GM12878 (cell line): ENCODE results near the gene RASL11A. TPM values are rescaled to one million over a fixed set of nuclear protein-coding genes. Genes with fewer than 3 reads are reported as not detected.

Experiments used
- CBFB ChIP-seq: IDR thresholded peaks from 2 replicates; pipeline ENCODE4 v1.6.1; 2016; ENCODE audit warnings: antibody characterized with exemption, low read depth
- GATAD2B ChIP-seq: fragments of 450-650 bp; conservative IDR thresholded peaks from 2 replicates; pipeline ENCODE4 v1.6.1; 2017; ENCODE audit warnings: low read depth, mild to moderate bottlenecking, moderate library complexity
- IRF5 ChIP-seq: fragments of 450-650 bp; IDR thresholded peaks from 2 replicates; pipeline ENCODE4 v1.6.1; 2017; ENCODE audit warnings: borderline replicate concordance
- KLF5 ChIP-seq: fragments of 450-650 bp; IDR thresholded peaks from 2 replicates; pipeline ENCODE4 v1.6.1; 2014; ENCODE audit warnings: mild to moderate bottlenecking; ENCODE audit not compliant: partially characterized antibody
- POLR2AphosphoS5 ChIP-seq: IDR thresholded peaks from 2 replicates; pipeline ENCODE4 v1.6.1; 2011; ENCODE audit warnings: mild to moderate bottlenecking, low read length, inconsistent platforms
- SMARCA5 ChIP-seq: fragments of 450-650 bp; IDR thresholded peaks from 2 replicates; pipeline ENCODE4 v1.6.1; 2017; ENCODE audit warnings: mild to moderate bottlenecking
- ZBTB40 ChIP-seq: fragments of 450-650 bp; IDR thresholded peaks from 2 replicates; pipeline ENCODE4 v1.6.1; 2016; ENCODE audit warnings: mild to moderate bottlenecking, moderate library complexity, borderline replicate concordance
- polyA plus RNA-seq, 11 experiments: library from polyadenylated mRNA; depleted of rRNA in 4 of 11; unstranded in 6 of 11; stranded (reverse) in 5 of 11; fragments of >200 nt; fragmentation: Nextera tagmentation in 4 of 11; fragmentation: Illumina TruSeq in 1 of 11; extraction: Ambion mirVana in 4 of 11; extraction: Trizol in 1 of 11; gene quantifications; 1 replicate in 1 of 11; 2 replicates in 10 of 11; pipeline versions ENCODE4 v1.2.1 to v1.2.3, GENCODE V29; 2011 to 2016; ENCODE audit warnings: inconsistent platforms in 2 of 11, missing spikeins in 2 of 11, low read depth in 1 of 11
- total RNA-seq, 4 experiments: library from RNA; depleted of rRNA in 3 of 4; stranded (reverse); fragments of >200 nt in 3 of 4; fragmentation: Illumina TruSeq in 1 of 4; extraction: Trizol in 1 of 4; gene quantifications; 2 replicates each; pipeline versions ENCODE4 v1.2.1 to v1.2.3, GENCODE V29; 2013 to 2021
- TF ChIP-seq, protein P1 (sequence below): IDR thresholded peaks from 2 replicates; pipeline ENCODE4 v1.6.1; 2011; ENCODE audit warnings: mild to moderate bottlenecking, low read depth, low read length, moderate library complexity; ENCODE audit not compliant: insufficient replicate concordance
- TF ChIP-seq, protein P2 (sequence below): fragments of 450-650 bp; IDR thresholded peaks from 2 replicates; pipeline ENCODE4 v1.6.1; 2017; ENCODE audit warnings: mild to moderate bottlenecking, moderate library complexity

The RASL11A gene
- total and polyA plus RNA-seq, 10 of the 15 experiments (the other 5 are each of a cell fraction or from before 2014, with no cell fraction given), result 0.04 to 1.3 (median 0.41) TPM; not detected in 1

DNA sequence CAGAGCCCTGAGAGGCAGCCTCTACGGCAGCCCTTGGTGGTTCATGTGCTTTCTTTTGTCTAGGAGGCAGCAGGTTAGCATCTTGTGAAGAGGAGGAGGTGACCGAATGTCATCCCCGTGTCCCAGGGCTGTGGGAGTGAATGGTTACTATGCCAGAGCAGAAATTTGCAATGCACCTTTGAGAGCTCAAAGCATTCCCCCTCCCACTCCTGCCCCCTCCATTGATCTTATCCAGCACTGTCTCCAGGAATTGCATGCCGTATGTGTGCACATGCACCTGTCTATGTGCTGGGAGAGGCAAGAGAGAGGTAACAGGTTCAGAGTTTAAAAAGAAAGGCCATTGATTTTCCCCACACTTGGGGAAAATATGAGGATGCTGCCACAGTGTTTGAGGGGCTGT, 10.2 kb downstream of the RASL11A start (continued):
- TF ChIP-seq ZBTB40, result no peak
- TF ChIP-seq KLF5, result no peak
- TF ChIP-seq, protein P1, sequence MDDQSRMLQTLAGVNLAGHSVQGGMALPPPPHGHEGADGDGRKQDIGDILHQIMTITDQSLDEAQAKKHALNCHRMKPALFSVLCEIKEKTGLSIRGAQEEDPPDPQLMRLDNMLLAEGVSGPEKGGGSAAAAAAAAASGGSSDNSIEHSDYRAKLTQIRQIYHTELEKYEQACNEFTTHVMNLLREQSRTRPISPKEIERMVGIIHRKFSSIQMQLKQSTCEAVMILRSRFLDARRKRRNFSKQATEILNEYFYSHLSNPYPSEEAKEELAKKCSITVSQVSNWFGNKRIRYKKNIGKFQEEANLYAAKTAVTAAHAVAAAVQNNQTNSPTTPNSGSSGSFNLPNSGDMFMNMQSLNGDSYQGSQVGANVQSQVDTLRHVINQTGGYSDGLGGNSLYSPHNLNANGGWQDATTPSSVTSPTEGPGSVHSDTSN, result no peak
- no peak for TF ChIP-seq GATAD2B
- no peak for TF ChIP-seq SMARCA5
- TF ChIP-seq CBFB, result no peak
- TF ChIP-seq, protein P2, sequence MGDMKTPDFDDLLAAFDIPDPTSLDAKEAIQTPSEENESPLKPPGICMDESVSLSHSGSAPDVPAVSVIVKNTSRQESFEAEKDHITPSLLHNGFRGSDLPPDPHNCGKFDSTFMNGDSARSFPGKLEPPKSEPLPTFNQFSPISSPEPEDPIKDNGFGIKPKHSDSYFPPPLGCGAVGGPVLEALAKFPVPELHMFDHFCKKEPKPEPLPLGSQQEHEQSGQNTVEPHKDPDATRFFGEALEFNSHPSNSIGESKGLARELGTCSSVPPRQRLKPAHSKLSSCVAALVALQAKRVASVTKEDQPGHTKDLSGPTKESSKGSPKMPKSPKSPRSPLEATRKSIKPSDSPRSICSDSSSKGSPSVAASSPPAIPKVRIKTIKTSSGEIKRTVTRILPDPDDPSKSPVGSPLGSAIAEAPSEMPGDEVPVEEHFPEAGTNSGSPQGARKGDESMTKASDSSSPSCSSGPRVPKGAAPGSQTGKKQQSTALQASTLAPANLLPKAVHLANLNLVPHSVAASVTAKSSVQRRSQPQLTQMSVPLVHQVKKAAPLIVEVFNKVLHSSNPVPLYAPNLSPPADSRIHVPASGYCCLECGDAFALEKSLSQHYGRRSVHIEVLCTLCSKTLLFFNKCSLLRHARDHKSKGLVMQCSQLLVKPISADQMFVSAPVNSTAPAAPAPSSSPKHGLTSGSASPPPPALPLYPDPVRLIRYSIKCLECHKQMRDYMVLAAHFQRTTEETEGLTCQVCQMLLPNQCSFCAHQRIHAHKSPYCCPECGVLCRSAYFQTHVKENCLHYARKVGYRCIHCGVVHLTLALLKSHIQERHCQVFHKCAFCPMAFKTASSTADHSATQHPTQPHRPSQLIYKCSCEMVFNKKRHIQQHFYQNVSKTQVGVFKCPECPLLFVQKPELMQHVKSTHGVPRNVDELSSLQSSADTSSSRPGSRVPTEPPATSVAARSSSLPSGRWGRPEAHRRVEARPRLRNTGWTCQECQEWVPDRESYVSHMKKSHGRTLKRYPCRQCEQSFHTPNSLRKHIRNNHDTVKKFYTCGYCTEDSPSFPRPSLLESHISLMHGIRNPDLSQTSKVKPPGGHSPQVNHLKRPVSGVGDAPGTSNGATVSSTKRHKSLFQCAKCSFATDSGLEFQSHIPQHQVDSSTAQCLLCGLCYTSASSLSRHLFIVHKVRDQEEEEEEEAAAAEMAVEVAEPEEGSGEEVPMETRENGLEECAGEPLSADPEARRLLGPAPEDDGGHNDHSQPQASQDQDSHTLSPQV, result no peak
- TF ChIP-seq POLR2AphosphoS5, result no peak
- TF ChIP-seq IRF5, result no peak
